Endodermal cell (in vitro differentiated cells): ENCODE data around the gene PCSK6. TPM values are rescaled to one million over a fixed set of nuclear protein-coding genes. Genes with fewer than 3 reads are reported as not detected.

ENCODE experiments used
- DNase-seq: peaks from one replicate; pipeline ENCODE4 v3.0.0-alpha.2; 2017
- H3K27ac ChIP-seq: 2 replicates; pipeline ENCODE4 v1.5.1; 2013; ENCODE audit warnings: mild to moderate bottlenecking, low read depth, low read length, moderate library complexity
- H3K27me3 ChIP-seq: 2 replicates; pipeline ENCODE4 v1.6.1; 2013; ENCODE audit warnings: mild to moderate bottlenecking, low read length, moderate library complexity; ENCODE audit not compliant: insufficient read depth, control insufficient read depth, poor library complexity, severe bottlenecking
- H3K36me3 ChIP-seq: 2 replicates; pipeline ENCODE4 v1.7.0; 2013; ENCODE audit warnings: mild to moderate bottlenecking, low read length, moderate library complexity; ENCODE audit not compliant: control insufficient read depth, insufficient read depth
- H3K4me1 ChIP-seq: one replicate; pipeline ENCODE4 v1.7.0; 2013; ENCODE audit warnings: low read length; ENCODE audit not compliant: control insufficient read depth, insufficient read depth
- H3K4me3 ChIP-seq: 2 replicates; pipeline ENCODE4 v1.5.1; 2013; ENCODE audit warnings: mild to moderate bottlenecking, low read length, moderate library complexity
- H3K9ac ChIP-seq: 2 replicates; pipeline ENCODE4 v1.6.1; 2013; ENCODE audit warnings: mild to moderate bottlenecking, low read length, moderate library complexity; ENCODE audit not compliant: poor library complexity, severe bottlenecking; ENCODE audit errors: extremely low read depth
- H3K9me3 ChIP-seq: 2 replicates; pipeline ENCODE4 v1.6.1; 2013; ENCODE audit warnings: mild to moderate bottlenecking, low read length, moderate library complexity; ENCODE audit not compliant: control insufficient read depth
- H3K27ac Mint-ChIP-seq: 2 replicates; pipeline ENCODE4 v1.8.0; 2020; ENCODE audit warnings: mixed read lengths
- H3K27me3 Mint-ChIP-seq: 2 replicates; pipeline ENCODE4 v1.8.0; 2021; ENCODE audit warnings: mild to moderate bottlenecking, mixed read lengths; ENCODE audit not compliant: insufficient read depth
- H3K36me3 Mint-ChIP-seq: 2 replicates; pipeline ENCODE4 v1.8.0; 2020; ENCODE audit warnings: low read depth, mixed read lengths
- H3K4me1 Mint-ChIP-seq: 2 replicates; pipeline ENCODE4 v1.8.0; 2020; ENCODE audit warnings: mixed read lengths
- H3K4me3 Mint-ChIP-seq: 2 replicates; pipeline ENCODE4 v1.8.0; 2020; ENCODE audit warnings: mild to moderate bottlenecking, moderate library complexity, mixed read lengths
- H3K9me3 Mint-ChIP-seq: 2 replicates; pipeline ENCODE4 v1.8.0; 2020; ENCODE audit warnings: mild to moderate bottlenecking, mixed read lengths
- CTCF ChIP-seq: fragments of 200-600 bp; sonication (generic); conservative IDR thresholded peaks from 2 replicates; pipeline ENCODE4 v1.5.0; 2021; ENCODE audit warnings: antibody characterized with exemption, mild to moderate bottlenecking
- WGBS, 2 experiments: methylation state at CpG; one replicate each; pipeline versions ENCODE4 v1.1.5 to v1.1.7; 2013; ENCODE audit warnings: missing lambda C conversion rate in 2 of 2, mixed read lengths in 1 of 2; ENCODE audit not compliant: insufficient coverage in 1 of 2, insufficient read length in 1 of 2; 5-methylcytosine and 5-hydroxymethylcytosine counted together
- total RNA-seq, 2 donors: library from RNA; stranded (reverse); fragmentation: NEBNext Ultra II Directional in 1 of 2; extraction: Animal tissue kit (Norgen Biotek cat#: 25700) in 1 of 2; gene quantifications; 2 replicates in 1 of 2; 3 replicates in 1 of 2; pipeline ENCODE4 v1.2.1, GENCODE V29; 2021

The PCSK6 gene
- total RNA-seq, 2 donors from 2014 or later: 6.6 to 9.8 TPM

- Mint-ChIP-seq H3K4me1 (peaks cover 6% of the 10 kb centered on the region), H3K4me3 (no peak overlapping the region), H3K36me3 (no peaks in the 10 kb centered on the region), H3K27ac (no peak overlapping the region), H3K9me3 (no peaks in the 10 kb centered on the region), H3K27me3 (peaks cover 25% of the 10 kb centered on the region)
- WGBS, 2 experiments: 91 to 96% methylated on average over 6 to 12 of the region's 12 CpGs
- TF ChIP-seq CTCF: no peak
- H3K27me3 ChIP-seq: no peaks in the 10 kb centered on the region
- no peaks in the 10 kb centered on the region for H3K9me3 ChIP-seq
- no peaks in the 10 kb centered on the region for H3K4me1 ChIP-seq
- H3K4me3 ChIP-seq: no peak overlapping the region
- H3K9ac ChIP-seq: no peak overlapping the region
- no peak overlapping the region for H3K27ac ChIP-seq
- no peaks in the 10 kb centered on the region for H3K36me3 ChIP-seq
- no peak for DNase-seq
Measured at GRCh38 chr15:101428758-101429157, 60.7 kb downstream of the PCSK6 start.

DNA sequence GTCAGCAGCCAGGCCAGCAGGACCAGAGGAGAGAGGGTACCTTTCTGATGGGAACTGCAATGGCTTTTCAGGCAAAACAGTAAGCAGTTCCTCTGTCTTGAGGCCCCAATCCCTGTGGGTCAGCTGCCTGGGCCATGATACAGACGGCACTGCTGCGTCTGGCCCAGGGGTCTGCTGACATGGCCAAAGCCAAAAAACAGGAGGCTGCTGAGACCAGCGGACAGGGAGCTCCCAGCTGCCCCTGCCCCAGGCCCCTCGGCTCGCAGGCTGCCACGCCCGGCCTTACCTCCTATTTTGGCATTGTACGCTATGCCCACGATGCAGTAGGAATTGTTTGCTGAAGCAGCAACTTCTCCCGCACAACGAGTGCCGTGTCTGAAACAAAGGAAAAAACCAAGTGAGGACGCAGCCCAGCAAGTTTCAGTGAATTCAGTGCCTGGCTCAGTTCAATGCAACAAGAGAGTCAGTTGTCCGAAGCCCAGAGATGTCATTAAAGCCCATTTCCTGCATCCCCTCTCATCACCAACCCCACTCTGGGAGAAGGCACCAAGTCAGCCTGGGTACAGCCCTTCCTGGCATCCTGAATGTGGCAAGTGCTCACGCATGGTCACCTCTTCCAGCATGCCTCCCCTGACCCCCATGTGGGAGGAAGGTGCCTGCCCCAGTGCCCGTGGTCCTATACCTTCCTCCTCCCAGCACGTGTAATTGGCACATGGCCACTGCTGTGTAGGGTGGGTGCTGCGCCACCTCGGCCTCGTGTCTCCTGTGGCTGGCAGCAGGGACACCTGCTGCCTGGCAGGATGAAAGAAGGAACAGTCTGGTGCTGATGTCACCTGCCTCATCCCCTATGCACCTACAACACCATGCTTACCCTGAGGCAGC lies 61.7 kb downstream of the PCSK6 start:
- Histone ChIP-seq H3K9ac (no peak overlapping the region), H3K9me3 (no peaks in the 10 kb centered on the region), H3K4me1 (no peaks in the 10 kb centered on the region), H3K27me3 (no peaks in the 10 kb centered on the region), H3K4me3 (no peak overlapping the region), H3K36me3 (no peaks in the 10 kb centered on the region), H3K27ac (no peak overlapping the region)
- Mint-ChIP-seq H3K4me3 (no peak overlapping the region), H3K9me3 (no peaks in the 10 kb centered on the region), H3K36me3 (no peaks in the 10 kb centered on the region), H3K27me3 (peaks cover 25% of the 10 kb centered on the region), H3K27ac (no peak overlapping the region), H3K4me1 (peaks cover 6% of the 10 kb centered on the region)
- TF ChIP-seq CTCF: no peak
- WGBS, 2 experiments: 91 to 92% methylated on average over 18 to 20 of the region's 20 CpGs
- DNase-seq: no peak

- peaks cover 25% of the 10 kb centered on the region for H3K27me3 Mint-ChIP-seq
- H3K27ac Mint-ChIP-seq: no peak overlapping the region
- H3K9me3 ChIP-seq: no peaks in the 10 kb centered on the region
- H3K4me3 ChIP-seq: no peak overlapping the region
- TF ChIP-seq CTCF: peak; percentile 34
- H3K4me1 Mint-ChIP-seq: peaks cover 6% of the 10 kb centered on the region
- H3K4me3 Mint-ChIP-seq: no peak overlapping the region
- H3K27me3 ChIP-seq: no peaks in the 10 kb centered on the region
- no peak overlapping the region for H3K27ac ChIP-seq
- no peaks in the 10 kb centered on the region for H3K36me3 Mint-ChIP-seq
- H3K9ac ChIP-seq: no peak overlapping the region
- H3K36me3 ChIP-seq: no peaks in the 10 kb centered on the region
- H3K9me3 Mint-ChIP-seq: no peaks in the 10 kb centered on the region
- DNase-seq: no peak
- 86 to 90% methylated on average over 10 to 17 of the region's 17 CpGs for WGBS, 2 experiments
- no peaks in the 10 kb centered on the region for H3K4me1 ChIP-seq
Measured at GRCh38 chr15:101426761-101427333, 62.7 kb downstream of the PCSK6 start.
